ENCODE data around the gene SCYL1. TPM values are rescaled to one million over a fixed set of nuclear protein-coding genes. Genes with fewer than 3 reads are reported as not detected.
A peak's percentile ranks its signal among the peaks of the same experiment; 100 is the strongest.

The SCYL1 gene
- total RNA-seq, 2 experiments from 2014 or later, result 74.2 to 74.9 TPM

- DNase-seq (no peak), ATAC-seq (ENCODE audit: low read depth) (no peak)
- H3K27ac Mint-ChIP-seq, result peak overlapping the region; percentile 56
- no peak overlapping the region for H3K4me3 Mint-ChIP-seq
- peaks cover 24% of the 10 kb centered on the region for H3K4me1 Mint-ChIP-seq
- H3K27me3 Mint-ChIP-seq, result peaks cover 4% of the 10 kb centered on the region
- no peaks in the 10 kb centered on the region for H3K9me3 Mint-ChIP-seq
- POLR2A ChIA-PET, result interaction anchor here (7.3 to 28.7 kb wide), 4 partner anchors 10 to 67 kb away, joined by 46 to 2884 read pairs (median 384); partner anchors contain the start of genes MALAT1 and NEAT1
- H3K36me3 Mint-ChIP-seq, result no peaks in the 10 kb centered on the region
Observed at GRCh38 chr11:65488273-65489034, 36.4 kb upstream of the SCYL1 start.

DNA sequence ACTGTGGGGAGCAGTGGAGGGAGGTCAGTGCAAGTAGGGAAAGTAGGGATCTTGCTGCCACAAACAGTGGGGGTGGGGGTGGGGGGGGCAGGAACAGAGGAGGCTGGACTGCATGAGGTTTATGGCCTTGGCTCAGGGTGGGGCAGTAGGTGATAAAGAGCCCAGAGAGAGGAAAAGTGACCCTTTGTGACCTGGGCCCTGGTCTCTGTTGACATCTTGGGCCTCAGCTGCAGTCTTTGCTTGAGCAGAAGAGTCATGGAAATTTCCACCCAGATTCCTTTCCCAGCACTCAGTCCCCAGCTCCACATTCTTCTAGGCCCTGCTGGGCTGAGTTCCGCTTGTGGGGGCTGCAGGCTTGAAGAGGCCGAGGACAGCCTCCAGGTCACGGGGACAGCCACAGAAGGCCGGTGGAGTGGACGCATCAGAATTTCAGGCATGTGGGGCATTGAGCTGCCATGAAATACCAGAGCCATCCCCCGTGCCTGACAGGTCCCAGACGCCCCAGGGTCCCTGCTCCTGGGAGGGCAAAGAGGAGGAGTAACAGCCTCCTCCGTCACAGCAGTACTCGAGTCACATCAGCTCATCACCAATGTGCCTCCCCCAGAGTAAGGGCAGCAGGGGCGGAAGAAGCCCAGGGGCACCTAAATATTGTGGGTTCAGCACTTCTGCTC is 35.7 kb upstream of the SCYL1 start:
- no peaks in the 10 kb centered on the region for H3K9me3 Mint-ChIP-seq
- H3K36me3 Mint-ChIP-seq, result no peaks in the 10 kb centered on the region
- ATAC-seq (ENCODE audit: low read depth) (no peak), DNase-seq (no peak)
- no peak overlapping the region for H3K4me3 Mint-ChIP-seq
- H3K27ac Mint-ChIP-seq, result no peak overlapping the region
- POLR2A ChIA-PET, result interaction anchor here (7.3 to 28.7 kb wide), 4 partner anchors 9 to 68 kb away, joined by 46 to 2884 read pairs (median 384); partner anchors contain the start of genes MALAT1 and NEAT1
- peaks cover 2% of the 10 kb centered on the region for H3K27me3 Mint-ChIP-seq
- peaks cover 24% of the 10 kb centered on the region for H3K4me1 Mint-ChIP-seq

DNA sequence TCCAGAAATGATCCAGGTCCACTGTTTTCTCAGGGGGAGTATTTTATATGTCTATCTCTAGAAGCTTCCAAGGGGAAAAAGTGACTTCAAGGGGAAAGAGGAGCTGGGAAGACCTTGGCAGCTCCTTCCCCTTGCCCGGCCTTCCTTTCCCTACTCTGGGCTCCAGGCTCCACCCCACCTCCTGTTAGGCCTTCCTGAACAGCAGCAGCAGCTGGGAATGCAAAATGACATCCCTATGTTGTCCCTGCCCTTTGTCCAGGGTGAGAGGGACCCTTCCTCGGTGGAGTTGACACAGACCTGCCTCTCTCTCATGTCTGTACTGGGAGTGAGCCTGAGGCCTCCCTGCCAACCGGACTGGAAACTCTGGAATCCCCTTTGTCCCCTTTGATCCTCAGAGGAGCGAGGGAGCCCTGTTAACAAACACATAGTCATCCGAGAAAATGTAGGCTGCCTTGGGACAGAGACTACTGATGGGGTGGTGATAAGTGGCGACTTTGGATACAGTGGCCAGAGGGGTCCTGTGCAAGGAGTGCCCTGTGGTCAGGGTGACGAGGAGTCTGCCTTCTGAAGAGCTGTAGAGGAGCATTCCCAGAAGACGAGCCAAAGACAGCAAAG is 35.1 kb upstream of the SCYL1 start:
- H3K4me1 Mint-ChIP-seq, result peaks cover 29% of the 10 kb centered on the region
- ATAC-seq (ENCODE audit: low read depth) (no peak), DNase-seq (no peak)
- POLR2A ChIA-PET, result interaction anchor here (7.3 to 28.7 kb wide), 4 partner anchors 8 to 69 kb away, joined by 46 to 2884 read pairs (median 384); partner anchors contain the start of genes MALAT1 and NEAT1
- peaks cover 2% of the 10 kb centered on the region for H3K27me3 Mint-ChIP-seq
- no peaks in the 10 kb centered on the region for H3K36me3 Mint-ChIP-seq
- no peak overlapping the region for H3K27ac Mint-ChIP-seq
- H3K4me3 Mint-ChIP-seq, result no peak overlapping the region
- H3K9me3 Mint-ChIP-seq, result no peaks in the 10 kb centered on the region

DNA sequence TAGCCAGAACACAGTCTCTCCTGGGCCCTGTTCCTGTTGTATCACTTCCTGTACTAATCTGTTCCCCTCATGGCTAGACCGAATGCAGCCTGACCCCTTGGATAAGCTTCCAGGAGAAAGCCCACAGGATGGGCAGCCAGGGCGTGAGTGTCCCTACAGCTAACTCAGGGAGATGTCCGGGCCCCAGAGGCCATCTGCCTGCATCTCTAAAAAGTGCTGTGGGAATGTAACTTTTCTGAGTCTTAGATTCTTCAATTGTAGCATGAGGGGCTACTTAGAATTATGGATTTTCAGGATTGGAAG is 33.8 kb upstream of the SCYL1 start:
- H3K36me3 Mint-ChIP-seq, result no peaks in the 10 kb centered on the region
- H3K27ac Mint-ChIP-seq, result no peak overlapping the region
- DNase-seq (no peak), ATAC-seq (ENCODE audit: low read depth) (no peak)
- POLR2A ChIA-PET, result interaction anchor here (7.3 to 28.7 kb wide), 3 partner anchors 15 to 70 kb away, joined by 46 to 2884 read pairs (median 686); partner anchors contain the start of gene NEAT1
- peaks cover 27% of the 10 kb centered on the region for H3K4me1 Mint-ChIP-seq
- no peaks in the 10 kb centered on the region for H3K27me3 Mint-ChIP-seq
- no peak overlapping the region for H3K4me3 Mint-ChIP-seq
- no peaks in the 10 kb centered on the region for H3K9me3 Mint-ChIP-seq

DNA sequence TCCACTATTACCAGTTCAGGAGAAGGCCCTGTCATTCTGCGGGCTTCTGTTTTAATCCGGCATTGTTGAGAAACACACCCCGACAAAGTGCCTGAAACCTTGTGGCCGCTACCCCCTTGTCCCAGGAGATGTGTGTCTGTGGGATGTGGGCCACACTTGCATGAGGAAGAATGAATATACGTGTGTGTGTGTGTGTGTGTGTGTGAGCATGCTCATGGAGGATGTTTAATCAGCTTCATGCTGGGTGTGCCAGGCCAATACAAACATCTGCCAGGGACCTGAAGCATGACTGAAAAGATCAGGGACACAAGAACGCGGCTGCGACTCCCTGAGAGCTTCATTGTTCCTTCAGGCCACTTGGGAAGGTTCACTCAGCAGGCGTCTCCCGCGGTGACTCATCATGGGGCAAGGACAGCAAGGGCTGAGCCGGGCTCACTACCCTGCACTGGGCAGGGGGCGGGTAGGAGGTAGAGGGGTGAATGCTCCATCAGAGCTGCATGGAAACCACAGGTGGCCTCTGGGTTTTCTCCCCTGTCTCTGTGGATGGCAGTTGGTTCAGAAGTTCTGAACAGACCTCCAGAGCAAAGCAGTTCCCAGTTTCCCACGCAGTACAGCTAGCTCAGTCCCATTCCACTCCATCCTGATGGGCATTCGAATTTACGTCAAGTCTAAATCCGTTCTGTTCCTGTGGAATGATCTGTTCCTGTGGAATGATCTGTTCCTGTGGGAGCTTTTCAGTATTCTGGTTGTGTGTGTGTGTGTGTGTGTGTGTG is 33.1 kb upstream of the SCYL1 start:
- Mint-ChIP-seq H3K4me1 (peaks cover 32% of the 10 kb centered on the region), H3K9me3 (no peaks in the 10 kb centered on the region), H3K36me3 (no peaks in the 10 kb centered on the region), H3K4me3 (no peak overlapping the region), H3K27me3 (no peaks in the 10 kb centered on the region), H3K27ac (no peak overlapping the region)
- DNase-seq, result no peak
- ATAC-seq (ENCODE audit: low read depth), result no peak
- POLR2A ChIA-PET, result interaction anchor here (7.3 to 28.7 kb wide), 3 partner anchors 14 to 70 kb away, joined by 46 to 2884 read pairs (median 686); partner anchors contain the start of gene NEAT1

DNA sequence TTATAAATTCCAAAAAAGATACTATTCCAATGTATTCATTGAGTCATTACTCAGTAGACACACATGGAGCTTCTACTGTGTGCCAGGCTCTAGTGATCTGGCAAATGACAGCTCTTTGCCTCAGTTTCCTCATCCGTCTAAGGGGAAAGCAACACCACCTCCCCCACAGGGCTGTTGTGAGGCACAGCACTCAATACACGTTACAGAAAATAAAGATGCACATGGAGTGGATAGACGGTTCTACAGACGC is 32.6 kb upstream of the SCYL1 start:
- H3K4me3 Mint-ChIP-seq, result no peak overlapping the region
- no peak for DNase-seq
- no peaks in the 10 kb centered on the region for H3K36me3 Mint-ChIP-seq
- ATAC-seq (ENCODE audit: low read depth), result no peak
- H3K27ac Mint-ChIP-seq, result no peak overlapping the region
- POLR2A ChIA-PET, result interaction anchor here (7.3 to 28.7 kb wide), 3 partner anchors 14 to 71 kb away, joined by 46 to 2884 read pairs (median 686); partner anchors contain the start of gene NEAT1
- H3K27me3 Mint-ChIP-seq, result no peaks in the 10 kb centered on the region
- H3K9me3 Mint-ChIP-seq, result no peaks in the 10 kb centered on the region
- peaks cover 36% of the 10 kb centered on the region for H3K4me1 Mint-ChIP-seq

DNA sequence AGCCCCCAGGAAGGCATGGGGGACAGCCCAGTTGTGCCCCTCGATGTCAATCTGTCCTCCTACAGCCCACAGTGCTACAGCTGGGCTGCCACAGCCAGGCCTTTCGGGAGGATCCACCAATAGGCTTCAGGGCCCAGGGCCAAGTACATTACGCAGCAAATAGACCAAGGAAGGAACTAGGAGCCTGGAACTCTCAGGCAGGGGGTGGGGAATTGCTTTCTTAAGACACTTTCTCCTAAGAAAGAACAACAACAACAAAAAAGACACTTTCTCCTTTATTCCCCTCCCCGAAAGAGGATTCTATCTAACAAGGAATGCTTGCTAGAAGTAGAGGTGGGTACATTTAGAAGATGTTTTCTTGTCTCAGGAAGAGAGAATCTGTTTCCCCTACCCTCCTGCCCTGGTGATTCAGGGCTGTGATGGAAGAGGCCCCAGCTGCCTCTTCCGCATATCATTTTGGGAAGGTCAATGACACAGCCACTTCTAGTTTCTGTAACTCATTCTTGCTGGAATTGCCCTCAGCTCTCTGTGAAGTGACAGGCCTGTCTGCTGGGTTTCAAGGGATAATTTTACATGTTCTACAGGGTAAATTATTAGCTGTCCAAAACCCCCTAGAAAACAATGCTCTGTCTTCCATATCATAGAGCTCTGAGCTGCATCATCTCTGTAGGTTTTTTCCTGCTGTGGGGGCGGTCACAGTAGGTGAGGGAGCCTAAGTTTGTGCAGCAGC is 32.1 kb upstream of the SCYL1 start:
- H3K4me1 Mint-ChIP-seq, result peaks cover 35% of the 10 kb centered on the region
- ATAC-seq (ENCODE audit: low read depth), result no peak
- no peaks in the 10 kb centered on the region for H3K27me3 Mint-ChIP-seq
- POLR2A ChIA-PET, result interaction anchor here (7.3 to 28.7 kb wide), 3 partner anchors 13 to 71 kb away, joined by 46 to 2884 read pairs (median 686); partner anchors contain the start of gene NEAT1
- no peak overlapping the region for H3K27ac Mint-ChIP-seq
- H3K4me3 Mint-ChIP-seq, result no peak overlapping the region
- no peak for DNase-seq
- no peaks in the 10 kb centered on the region for H3K36me3 Mint-ChIP-seq
- no peaks in the 10 kb centered on the region for H3K9me3 Mint-ChIP-seq

DNA sequence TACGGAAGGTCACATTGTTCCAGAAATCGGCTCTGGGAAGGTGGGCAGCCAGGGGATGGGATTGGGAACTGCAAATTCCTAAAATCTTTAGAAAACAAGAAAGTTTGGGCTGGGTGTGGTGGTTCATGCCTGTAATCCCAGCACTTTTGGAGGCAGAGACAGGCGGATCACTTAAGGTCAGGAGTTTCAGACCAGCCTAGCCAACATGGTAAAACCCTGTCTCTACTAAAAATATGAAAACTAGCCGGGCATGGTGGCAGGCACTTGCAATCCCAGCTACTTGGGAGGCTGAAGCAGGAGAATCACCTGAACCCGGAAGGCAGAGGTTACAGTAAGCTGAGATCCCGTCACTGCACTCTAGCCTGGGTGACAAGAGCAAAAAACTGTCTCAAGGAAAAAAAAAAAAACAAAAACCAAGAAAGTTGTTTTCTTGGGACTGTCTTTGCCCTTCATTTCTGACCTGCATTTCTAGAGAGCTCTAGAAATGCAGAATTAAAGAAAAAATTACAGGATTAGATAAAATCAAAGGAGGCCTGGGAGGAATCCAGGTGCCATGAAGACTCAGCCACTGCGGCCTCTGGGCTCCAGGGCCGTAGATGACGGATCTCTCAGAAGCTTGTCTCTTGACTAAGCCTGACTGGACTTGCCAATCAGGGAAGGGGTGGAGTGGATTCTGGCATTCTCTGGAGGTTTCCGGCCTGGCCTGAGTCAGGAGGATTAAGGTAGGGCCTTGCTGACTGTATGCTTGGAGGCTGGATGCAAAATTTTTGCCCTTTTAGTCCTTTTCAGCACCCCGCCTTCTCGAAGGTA is 31.3 kb upstream of the SCYL1 start:
- H3K27me3 Mint-ChIP-seq, result no peaks in the 10 kb centered on the region
- POLR2A ChIA-PET, result interaction anchor here (0.6 to 28.7 kb wide), 4 partner anchors 13 to 86 kb away, joined by 5 to 2884 read pairs (median 366); partner anchors contain the start of gene NEAT1
- ATAC-seq (ENCODE audit: low read depth), result no peak
- no peak overlapping the region for H3K27ac Mint-ChIP-seq
- H3K36me3 Mint-ChIP-seq, result no peaks in the 10 kb centered on the region
- no peak overlapping the region for H3K4me3 Mint-ChIP-seq
- peaks cover 28% of the 10 kb centered on the region for H3K4me1 Mint-ChIP-seq
- DNase-seq, result no peak
- no peaks in the 10 kb centered on the region for H3K9me3 Mint-ChIP-seq

- no peaks in the 10 kb centered on the region for H3K9me3 Mint-ChIP-seq
- peaks cover 24% of the 10 kb centered on the region for H3K4me1 Mint-ChIP-seq
- H3K36me3 Mint-ChIP-seq, result no peaks in the 10 kb centered on the region
- DNase-seq (no peak), ATAC-seq (ENCODE audit: low read depth) (peak; percentile 1)
- H3K4me3 Mint-ChIP-seq, result no peak overlapping the region
- no peak overlapping the region for H3K27ac Mint-ChIP-seq
- H3K27me3 Mint-ChIP-seq, result no peaks in the 10 kb centered on the region
- POLR2A ChIA-PET, result interaction anchor here (0.6 to 28.7 kb wide), 23 partner anchors 10 to 258 kb away, joined by 3 to 2884 read pairs (median 6); partner anchors contain the start of genes DPF2, EHBP1L1, FAM89B and FRMD8
Observed at GRCh38 chr11:65496304-65497140, 28.4 kb upstream of the SCYL1 start.

DNA sequence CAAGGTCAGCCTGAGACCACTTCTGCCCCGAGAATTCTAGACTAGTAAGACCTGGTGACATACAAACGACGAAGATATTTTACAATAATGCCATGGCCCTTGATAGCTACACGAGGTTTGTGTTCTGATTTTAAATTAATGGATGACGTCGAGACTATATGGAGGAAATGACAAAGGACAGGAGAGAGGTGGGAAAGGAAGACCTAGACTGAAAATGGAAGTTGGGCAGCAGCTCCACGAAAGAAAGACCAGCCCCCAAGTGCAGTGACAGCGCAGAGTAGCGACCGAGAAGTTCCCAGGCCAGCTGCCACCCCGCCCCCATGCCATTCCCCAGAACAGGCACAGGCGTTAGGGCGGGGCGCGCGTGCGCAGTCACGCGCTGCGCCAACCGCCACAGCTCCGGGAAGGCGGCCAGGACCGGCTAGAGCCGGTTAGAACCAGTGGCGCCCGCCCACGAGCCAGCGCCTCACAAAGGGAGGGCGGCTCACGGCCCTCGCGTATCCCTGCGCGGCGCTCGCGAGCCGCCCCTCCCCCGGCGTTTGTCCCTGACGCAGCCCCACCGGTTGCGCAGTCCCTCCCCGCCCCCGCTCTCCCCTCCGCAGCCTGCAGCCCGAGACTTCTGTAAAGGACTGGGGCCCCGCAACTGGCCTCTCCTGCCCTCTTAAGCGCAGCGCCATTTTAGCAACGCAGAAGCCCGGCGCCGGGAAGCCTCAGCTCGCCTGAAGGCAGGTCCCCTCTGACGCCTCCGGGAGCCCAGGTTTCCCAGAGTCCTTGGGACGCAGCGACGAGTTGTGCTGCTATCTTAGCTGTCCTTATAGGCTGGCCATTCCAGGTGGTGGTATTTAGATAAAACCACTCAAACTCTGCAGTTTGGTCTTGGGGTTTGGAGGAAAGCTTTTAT is 27.5 kb upstream of the SCYL1 start:
- no peak overlapping the region for H3K27ac Mint-ChIP-seq
- POLR2A ChIA-PET, result interaction anchor here (0.6 to 28.7 kb wide), 36 partner anchors 10 to 505 kb away, joined by 3 to 2884 read pairs (median 6); partner anchors contain the start of genes BANF1, DPF2, EHBP1L1 and FAM89B
- no peaks in the 10 kb centered on the region for H3K9me3 Mint-ChIP-seq
- H3K4me1 Mint-ChIP-seq, result peaks cover 23% of the 10 kb centered on the region
- DNase-seq (peak; percentile 99), ATAC-seq (ENCODE audit: low read depth) (peak; percentile 79)
- no peak overlapping the region for H3K4me3 Mint-ChIP-seq
- no peaks in the 10 kb centered on the region for H3K36me3 Mint-ChIP-seq
- H3K27me3 Mint-ChIP-seq, result no peaks in the 10 kb centered on the region
